Activated CD4-positive, alpha-beta T cell treated with anti-CD3 and anti-CD28 coated beads, Interleukin-2, amount 50 U/mL, for 24 hours (primary cell): ENCODE data around the gene THAP3.

ENCODE experiments used
- DNase-seq, 2 donors: peaks; one replicate each; pipeline ENCODE4 v3.0.0-alpha.2; 2020; ENCODE audit warnings: low read depth in 1 of 2, low spot score in 1 of 2

THAP3 gene

DNA sequence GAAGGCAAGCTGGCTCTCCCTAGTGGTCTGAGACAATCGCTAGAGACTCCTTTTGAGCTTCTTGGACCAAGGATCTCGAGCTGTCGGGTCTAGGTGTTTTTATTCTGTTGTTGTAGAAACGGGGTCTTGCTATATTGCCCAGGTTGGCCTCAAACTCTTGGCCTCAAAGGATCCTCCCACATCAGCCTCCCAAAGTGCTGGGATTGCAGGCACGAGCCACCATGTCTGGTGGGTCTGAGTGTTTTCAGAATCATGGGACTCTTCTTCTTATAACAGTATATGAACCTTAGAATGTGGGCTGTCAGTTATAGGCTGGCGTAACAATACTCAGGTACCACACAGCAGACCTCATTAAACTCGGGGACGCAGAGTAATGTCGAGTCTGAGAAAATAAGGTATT lies 43.8 kb downstream of the THAP3 start:
- no peak for DNase-seq

DNA sequence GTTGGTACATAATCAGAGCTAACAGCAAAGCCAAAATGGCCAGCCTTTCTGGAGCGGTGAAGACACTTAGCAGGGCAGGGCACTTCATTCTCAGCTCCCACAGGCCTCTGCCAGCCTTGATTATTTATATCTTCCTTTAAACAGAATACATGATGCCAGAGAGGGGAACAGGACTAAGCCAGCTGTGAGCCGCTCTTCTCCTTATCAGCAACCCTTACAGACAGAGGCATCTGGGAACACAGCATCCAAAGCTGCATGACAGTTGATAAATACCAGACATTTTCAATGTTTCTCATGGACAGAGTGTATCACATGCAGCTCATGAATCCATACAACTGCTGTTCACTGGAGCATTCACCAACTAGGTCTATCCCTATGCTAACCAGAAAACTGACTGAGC lies 47.9 kb downstream of the THAP3 start:
- DNase-seq: no peak

- DNase-seq: no peak
Observed at GRCh38 chr1:6673816-6674398, 49.2 kb downstream of the THAP3 start.

GRCh38 chr1:6674771-6675170 lies 50.1 kb downstream of the THAP3 start:
- DNase-seq: no peak

DNA sequence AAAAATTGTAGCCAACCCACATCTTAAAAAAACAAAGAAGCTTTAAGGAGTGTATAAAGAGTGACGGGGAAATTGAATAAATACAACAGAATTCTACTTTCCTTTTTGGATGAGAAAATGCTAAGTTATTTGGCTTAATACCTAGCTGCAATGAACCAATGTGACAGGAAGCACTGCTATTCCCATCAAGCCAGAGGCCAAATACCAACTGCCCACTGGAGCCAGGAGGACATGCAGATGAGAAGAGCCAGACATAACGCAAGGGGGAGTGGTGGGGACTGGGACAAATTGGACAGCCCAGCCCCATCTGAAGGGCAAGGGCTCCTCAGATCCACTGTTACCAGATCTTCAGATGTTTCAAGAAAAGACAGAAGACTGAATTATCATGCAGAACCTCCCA lies 51.3 kb downstream of the THAP3 start:
- no peak for DNase-seq
